PC-9 (cell line): ENCODE data around the gene TSPAN18.

ENCODE experiments used
- CTCF ChIP-seq: fragments of 200-600 bp; sonication (generic); conservative IDR thresholded peaks from 2 replicates; pipeline ENCODE4 v1.6.1; 2017; ENCODE audit warnings: mixed run types, antibody characterized with exemption, mild to moderate bottlenecking, moderate library complexity
- EZH2 ChIP-seq: fragments of 200-600 bp; sonication (generic); IDR thresholded peaks from 2 replicates; pipeline ENCODE4 v1.8.0; 2017; ENCODE audit warnings: antibody characterized with exemption, low read depth

GRCh38 chr11:44905131-44905866, 178.5 kb downstream of the TSPAN18 start:
- no peak for TF ChIP-seq CTCF
- no peak for TF ChIP-seq EZH2
